ENCODE measurements around the gene DNAJB1.

DNAJB1 gene

DNA sequence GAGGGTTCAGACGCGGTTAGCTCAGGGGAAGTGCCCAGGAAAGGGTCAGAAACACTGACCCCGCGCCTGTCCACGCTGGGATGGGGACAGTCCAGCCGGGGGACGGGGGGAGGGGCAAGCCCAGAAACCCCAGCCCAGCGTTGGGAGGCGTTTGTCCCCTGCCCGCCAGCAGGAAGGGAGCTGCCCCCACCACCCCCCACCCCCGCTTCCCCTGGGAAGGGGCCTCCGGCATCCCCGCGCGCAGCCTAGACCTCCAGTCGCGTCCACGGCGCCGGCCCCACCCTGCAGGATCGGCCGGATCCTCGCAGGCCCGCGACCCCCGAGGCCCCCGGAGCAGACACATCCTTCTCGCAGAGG is 22.5 kb downstream of the DNAJB1 start:
- DNase-seq = no peak

DNA sequence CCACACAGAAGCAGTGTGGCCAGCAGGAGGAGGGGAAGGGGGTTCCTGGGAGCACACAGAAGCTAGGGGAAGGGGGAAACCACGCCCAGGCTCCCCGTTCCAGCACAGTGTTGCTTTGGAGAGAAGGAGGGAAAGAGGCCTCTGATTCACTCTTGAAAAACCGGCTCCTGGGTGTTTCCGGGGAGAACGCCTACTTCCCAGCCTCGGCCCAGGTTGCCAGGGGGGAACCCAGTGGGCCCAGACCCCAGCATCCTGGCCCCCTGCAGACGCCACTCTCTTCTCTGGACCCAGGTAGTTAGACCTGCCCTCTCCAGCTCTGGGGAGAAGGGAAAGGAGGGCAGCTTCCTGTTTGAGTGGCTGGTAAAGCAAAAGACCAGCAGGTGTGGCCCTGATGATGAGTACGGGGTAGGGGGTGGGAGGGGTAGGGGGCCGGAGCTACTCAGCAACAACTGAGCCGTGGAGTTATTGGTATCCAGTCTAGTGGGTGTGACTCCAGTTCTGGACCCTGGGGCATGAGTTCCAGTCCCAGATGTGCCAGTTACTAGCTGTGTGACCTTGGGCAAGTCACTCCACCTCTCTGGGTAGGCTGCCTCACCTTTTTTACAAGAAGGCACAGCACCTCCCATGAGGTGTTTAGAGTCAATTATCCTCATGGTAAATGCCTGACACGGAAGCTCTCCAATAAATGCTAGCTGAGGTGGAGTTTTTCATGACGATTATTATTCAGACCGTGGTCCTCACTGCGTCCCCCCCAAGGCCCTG is 23.1 kb downstream of the DNAJB1 start:
- no peak for DNase-seq

DNA sequence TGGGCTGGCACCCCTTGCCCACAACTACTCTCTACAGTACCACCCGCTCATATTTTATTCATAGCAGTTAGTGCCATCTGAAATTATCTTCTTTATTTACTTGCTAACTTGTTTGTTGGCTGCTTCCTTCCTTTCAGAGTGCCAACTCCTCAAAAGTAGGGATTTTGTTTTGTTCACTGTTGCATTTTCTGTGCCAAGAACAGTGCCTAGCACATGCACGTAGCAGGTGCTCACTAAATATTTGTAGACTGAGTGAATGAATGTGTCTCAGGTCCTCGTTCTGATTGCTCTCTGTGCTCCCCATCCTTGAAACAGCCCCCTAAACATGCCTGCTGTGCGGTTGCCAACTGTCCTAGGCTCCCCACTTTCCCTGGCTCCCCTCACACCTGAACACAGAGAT is 23.8 kb downstream of the DNAJB1 start:
- DNase-seq = no peak

DNA sequence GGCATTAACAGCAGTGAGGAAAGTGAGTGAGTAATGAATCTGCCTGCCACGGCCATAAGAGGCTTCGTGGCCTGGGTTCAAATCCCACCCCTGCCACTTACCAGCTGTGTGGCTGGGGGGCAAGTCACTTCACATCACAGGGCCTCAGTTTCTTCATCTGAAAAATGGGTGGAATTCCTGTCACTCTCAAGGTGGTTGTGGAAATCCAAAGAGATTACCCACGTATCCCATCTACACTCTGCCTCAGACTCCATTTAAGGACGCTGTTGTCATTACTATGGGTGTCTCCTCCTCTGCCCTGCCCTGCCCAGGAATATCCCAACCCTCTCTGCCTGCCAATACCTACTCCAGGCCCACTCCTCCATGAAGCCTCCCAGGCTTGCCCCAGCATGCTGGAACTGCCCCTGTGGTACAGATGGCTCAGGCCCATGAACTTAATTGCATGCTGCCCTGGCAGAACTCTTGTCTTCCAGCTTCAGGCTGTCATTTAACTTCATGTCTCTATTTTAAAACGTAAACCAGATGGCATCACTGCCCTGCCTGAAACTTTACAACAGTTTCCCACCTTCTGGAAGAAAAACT is 25.4 kb downstream of the DNAJB1 start:
- no peak for DNase-seq

DNA sequence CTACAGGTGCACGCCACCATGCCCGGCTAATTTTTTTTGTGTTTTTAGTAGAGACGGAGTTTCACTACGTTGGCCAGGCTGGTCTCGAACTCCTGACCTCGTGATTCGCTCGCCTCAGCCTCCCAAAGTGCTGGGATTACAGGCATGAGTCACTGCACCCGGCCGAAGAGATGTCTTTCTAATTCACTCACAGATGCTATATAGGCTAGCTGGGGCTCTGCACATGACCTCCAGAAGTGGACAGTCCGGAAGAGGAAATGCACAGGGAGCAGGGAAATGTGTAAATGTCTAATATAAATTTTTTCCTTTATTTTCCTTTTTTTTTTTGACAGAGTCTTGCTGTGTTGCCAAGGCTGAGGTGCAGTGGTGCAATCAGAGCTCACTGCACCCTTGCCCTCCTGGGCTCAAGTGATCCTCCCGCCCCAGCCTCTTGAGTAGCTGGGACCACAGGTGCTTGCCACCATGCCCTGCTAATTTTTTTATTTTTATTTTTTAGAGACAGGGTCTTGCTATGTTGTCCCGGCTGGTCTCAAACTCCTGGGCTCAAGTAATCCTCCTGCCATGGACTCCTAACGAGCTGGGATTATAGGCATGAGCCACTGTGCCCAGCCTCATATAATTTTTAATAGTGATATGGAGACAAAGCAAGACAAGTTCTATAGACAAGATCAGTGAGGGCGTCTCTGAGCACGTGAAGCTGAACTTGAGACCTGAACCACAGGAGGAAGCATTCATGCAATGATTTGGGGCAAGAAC is 30.6 kb downstream of the DNAJB1 start:
- DNase-seq = no peak

DNA sequence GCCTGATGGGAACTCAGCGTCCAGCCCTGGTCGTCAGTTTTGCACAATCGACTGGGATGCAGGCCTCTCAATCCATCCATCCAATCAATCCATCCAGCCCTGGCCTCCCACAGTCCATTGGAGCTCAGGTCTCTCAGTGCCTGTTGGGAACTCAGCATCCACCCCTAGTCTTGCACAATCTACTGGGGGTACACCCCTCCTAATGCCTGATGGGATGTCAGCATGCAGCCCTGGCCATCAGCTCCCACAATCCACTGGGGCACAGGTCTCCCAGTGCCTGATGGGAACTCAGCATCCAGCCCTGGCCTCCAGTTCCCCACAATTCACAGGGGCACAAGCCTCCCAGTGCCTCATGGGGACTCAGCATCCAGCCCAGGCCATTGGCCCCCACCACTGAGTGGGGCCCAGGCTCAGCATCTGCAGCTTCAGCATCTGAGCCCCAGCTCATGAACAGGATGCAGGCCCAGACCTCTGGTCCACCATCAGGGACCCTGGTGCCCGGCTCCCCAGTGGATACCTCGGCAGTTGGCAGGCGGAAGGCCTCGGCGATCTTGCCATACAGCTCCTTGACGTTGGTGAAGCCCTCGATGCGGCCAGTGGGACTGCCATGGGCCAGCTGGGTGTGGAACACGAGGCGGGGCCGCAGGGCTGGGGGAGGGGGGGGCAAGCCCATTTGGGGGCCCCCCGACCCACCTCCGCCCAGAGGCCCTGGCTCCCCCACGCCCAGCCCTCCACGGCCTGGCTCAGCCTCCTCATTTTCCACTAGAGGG is 35.8 kb downstream of the DNAJB1 start:
- DNase-seq = no peak

DNA sequence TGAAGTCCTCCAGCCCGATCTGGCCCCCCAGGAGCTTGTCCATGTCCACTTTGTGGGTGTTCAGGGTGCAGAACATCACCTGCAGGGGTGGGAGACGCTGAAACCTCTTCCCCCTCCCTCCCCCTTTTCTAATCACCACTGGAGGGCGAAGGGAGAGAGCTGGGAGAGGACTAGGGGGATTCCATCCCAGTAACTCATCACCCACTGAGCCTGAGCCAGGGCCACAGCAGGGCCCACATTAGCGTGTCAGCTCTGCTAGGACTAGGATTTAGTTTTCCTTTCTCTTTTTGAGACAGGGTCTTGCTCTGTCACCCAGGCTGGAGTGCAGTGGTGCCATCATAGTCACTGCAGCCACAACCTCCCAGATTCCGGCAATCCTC is 37.5 kb downstream of the DNAJB1 start:
- no peak for DNase-seq

DNA sequence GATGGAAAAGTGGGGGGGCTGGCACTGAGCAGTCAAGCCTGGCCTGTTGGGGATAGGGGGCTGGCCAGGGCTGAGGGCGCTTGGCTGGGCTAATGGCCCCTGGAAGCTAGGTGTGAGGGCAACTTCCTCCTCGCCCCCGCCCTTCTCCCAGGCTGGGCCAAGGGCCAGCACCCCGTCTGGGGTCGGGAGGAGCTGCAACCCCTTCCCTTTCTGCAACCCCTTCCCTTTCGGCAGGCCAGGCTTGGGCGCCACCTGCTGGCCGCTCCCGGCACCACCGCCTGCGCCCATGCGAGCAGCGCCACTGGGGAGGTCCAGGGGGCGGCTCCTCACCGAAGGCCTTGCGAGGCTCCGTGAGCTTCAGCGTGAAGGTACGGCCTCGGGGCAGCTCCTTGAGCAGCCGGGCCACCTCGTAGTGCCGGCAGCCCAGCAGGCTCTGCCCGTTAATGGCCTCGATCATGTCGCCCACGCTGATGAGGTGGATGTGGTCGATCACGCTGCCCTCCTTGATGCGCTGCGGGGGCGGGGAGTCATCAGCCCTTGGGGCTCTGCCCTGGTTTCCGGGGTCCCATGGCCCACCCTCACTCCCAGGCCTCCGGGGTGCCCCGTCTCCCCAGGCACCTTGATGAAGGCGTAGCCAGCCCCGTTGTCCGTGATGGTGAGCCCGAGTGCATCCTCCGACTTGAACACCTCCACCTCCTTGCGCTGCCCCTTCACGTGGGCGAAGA is 38.1 kb downstream of the DNAJB1 start:
- peak; percentile 87 for DNase-seq

DNA sequence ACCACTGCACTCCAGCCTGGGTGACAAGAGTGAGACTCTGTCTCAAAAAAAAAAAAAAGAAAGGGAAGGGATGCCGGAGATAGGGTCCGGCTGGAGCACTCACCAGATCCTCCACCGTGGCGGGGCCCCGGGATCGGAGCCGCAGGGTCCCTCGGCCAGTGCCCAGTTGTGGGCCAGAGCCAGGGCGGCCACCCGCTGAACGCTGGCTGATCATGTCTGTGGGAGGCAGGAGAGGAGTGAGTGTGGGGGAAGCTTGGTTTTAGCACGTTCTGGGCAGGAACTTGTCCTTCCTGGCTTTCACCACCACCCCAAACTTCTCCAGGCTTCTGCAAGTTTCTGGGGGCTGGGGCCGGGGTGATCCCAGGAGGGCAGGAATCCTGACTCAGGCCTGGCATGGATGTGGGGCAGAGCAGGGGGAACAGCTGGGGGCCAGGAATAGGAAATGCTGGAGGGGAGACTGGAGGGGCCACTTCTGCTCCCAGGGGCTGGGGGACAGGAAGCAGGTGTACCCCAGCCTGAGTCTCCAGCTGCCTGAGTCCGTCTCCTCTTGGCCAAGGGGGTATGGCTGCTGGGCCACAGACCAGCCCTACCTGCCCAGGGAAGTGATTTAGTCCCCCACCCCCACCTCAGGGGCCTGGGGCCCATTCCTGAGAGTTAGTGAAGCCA is 38.8 kb downstream of the DNAJB1 start:
- no peak for DNase-seq

DNA sequence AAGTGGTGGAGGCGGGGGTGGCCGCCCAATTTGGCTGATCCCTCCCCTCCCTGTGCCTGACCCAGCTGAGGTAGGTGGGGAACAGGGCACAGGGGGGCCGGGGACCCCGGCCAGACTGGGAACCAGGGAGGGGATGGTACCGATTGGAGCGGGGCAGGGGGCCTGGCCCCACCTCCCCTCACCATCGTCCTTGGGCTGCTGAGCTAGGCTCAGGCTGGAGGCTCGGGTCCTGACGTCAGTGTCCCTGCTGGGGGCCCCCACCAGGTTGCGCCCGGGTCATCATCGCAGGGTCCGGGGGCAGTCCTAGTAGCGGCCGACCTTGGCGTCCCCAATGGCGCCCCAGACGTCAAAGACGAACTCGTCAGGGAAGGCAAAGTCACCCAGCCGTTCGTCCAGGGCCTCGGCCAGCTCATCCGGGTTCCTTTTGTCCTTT is 40.1 kb downstream of the DNAJB1 start:
- no peak for DNase-seq

DNA sequence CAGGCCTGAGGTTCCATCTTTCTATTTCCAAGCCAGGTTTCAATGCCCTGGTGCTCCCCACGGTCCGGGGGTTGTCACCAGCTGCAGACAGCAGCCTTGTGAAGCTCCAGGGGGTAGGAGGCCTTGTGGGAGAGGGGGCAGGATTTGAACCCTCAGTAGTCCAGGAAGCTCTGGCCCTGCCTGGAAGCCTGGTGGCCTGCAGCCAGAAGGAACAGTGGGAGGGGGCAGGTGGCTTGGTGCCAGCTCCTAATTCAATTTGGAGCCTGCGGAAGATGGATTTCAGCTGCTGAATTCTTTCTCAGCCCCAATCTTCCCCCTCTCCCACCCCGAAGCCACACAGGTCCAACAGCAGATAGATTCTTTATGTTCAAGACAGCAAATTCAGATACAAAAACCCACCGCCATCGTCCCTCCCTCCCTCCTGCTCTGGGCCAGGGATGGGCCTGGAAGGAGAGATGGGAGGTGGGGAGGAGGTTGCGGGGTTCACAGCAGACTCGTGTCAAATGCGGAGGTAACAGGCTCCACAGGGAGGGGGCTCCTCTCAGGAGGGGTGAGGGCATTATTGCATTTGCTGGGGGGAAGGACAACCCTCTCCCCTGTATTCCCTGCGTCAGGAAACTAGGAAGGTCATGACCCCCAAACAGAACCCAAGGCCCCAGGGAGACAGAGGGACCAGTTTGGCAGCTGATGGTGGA is 40.6 kb downstream of the DNAJB1 start:
- no peak for DNase-seq

DNA sequence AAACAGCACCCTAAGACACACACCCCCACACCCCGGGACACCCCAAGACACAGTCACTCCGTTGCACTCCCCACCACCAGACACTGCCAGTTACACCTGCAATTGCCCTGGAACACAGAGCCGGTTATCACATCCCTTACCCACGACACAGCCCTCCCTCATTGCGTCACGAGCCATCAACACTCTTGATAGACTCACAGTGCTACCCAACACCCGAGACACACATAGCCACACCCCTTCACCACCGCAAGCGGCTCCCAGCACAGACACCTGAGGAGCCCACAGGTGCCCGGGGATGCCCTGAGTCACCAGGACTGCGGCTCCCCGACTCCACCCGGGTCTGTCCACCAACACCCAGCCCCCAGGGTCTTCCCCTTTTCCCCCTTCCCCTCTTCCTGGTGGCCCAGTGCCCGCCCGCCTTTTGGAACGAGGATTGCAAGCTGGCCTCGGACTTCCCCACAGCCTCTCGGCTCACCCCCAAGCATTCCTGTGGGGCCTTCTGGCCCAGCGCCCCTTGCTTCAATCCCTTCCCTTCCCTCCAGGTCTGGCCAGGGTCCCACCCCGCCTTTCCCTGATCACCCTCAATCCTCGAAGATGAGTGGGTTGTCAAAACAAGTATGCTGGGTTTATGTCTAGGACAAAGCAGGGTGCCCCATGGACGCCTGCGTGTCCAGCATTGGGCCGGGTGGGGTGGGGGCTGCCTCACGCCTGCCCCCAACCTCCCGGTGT is 41.4 kb downstream of the DNAJB1 start:
- peak; percentile 46 for DNase-seq

DNA sequence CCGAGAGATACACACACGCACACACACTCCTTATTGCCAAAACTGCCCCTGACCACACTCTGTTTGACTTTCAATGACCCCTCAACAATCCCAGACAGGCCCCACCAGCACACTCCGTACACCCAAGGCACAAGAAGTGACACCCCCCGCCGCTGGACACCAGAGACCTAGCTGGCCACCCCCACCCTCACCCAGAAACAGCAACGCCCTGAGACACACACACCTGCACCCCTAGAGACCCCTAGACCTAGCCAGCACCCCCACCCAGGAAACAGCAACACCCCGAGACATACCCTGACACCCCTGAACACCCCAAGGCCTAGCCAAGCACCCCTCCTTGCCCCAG is 41.9 kb downstream of the DNAJB1 start:
- no peak for DNase-seq

DNA sequence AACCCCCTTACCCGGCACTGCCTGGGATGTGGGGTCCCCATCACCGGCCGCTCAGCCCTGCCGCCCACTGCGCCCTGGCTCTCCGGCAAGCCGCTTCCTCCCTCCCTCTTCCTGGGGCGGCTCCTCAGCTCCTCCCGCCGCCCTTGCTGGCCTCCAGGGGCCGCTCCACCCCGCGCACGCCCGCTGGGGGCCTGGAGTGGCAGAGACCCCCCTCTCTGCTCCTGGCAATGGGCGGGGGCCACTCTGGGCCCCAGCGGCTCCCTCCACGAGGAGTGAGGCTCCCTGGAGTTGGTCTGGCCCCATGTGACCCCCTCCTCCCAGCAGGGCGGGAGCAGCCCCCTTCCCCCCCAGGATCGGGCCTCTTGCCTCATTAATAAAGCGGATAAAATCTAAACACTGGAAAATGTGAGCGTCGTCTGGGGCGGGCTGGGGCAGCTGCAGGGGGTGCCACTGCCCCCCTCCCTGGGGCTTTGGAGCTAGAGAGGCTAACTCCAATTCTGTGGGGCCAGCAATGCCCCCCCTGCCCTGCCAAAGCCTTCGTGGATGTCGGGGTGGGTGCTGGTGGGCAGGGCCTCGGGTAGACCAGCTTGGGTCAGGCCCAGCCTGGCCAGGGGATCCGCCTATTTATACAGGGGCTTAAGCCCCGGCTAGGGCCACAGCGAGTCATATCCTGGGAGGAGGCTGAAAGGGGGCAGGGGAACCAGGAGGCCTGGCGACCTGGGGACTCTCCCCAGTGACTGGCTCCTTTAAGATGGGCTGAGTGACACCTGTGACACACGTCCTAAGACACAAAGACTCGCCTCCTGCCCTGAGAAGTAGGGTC is 42.7 kb downstream of the DNAJB1 start, which contains the start of gene PTGER1:
Gene PTGER1, minus strand, starts transcription at position 104 of the 823 bp plus-strand sequence. CDS start 1,034 bp downstream, outside the sequence.
- DNase-seq = peak; percentile 62

DNA sequence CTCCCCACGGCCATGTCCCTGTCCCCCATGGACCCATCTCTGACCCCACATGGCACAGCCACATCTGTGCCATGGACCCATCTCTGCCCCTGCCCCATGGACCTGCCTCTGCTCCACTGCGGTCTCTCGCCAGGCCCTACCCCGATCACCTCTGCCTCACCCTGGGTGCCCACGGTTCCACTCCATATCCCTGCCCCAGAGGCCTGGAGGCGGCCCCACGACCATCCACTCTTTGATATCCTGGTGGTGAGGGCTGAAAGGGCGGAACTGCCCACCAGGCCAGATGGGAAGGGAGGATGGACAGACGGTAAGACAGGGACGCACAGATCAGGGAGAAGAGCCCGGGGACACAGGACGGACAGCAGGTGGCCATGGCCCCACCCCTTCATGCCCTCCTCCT is 43.4 kb downstream of the DNAJB1 start:
- DNase-seq = no peak

DNA sequence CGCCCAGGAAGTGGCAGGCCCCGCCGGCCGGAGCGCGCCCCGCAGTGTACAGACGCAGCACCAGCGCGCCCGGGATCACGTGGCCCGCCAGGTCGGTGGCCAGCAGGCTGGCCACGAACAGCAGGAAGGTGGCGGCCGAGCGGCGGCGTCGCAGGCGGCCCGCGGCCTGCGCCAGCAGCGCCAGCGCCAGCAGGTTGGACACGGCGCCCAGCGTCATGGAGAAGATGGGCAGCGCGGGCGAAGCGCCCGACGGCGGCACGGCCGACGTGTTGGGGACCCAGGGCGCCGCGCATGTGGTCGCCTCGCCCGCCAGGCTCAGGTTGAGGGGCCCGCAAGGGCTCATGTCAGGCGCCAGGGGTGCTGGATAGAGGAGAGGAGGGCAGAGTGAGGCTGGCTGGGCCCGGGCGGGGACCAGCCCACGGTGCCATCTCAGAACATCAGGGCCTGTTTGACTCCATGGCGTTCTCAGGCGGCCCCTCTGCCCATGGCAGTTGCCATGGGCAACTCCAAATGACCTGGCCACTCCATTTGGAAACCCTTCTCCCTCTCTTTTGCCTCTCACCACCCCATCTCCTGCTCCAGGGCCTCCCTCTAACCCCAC is 44.1 kb downstream of the DNAJB1 start:
- DNase-seq = no peak

DNA sequence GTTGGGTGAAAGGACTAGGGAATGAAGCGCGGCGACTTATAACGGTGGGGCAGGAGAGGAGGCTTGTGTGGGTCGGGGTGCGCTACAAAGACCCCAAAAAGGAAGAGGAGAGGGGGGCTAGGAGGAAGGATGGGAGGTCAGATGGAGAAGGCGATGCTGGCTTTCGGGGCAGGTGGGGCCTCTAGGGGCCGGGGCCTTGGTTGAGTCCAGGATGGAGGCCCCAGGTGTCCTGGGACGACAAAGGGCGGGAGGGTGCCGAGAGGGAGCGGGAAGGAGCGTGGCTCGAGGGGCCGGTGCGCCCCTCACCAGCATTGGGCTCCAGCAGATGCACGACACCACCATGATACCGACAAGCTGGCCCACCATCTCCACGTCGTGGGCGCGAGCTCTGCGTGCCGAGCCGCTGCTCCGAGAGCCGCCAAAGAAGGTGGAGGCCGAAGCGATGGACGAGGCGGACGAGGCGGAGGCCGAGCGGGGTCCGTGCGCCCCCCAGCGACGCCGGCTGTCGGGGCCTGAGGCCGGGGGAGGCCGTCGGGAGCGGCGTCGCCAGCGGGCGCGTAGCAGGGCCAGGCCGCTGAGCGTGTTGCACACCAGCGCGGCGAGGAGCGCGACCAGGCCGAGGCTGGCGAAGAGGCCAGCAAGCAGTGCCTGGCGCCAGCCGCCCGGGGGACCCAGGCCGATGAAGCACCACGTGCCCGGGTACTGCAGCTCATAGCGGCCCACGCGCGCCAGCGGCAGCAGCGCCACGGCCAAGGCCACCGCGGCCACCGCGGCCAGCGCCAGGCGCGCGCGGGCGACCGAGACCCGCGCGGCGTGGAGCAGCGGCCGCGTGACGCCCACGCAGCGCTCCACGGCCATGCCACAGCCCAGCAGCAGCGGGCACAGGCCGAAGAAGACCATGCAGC is 44.9 kb downstream of the DNAJB1 start:
- no peak for DNase-seq

Data from stimulated activated CD8-positive, alpha-beta memory T cell treated with anti-CD3 and anti-CD28 coated beads, Interleukin-4, amount 100 ng/mL, for 48 hours (primary cell).